ENCODE results near the gene TMEM109.

The TMEM109 gene

GRCh38 chr11:60874421-60875365 lies 39.3 kb upstream of the TMEM109 start:
- no peaks in the 10 kb centered on the region for H3K27me3 Mint-ChIP-seq
- H3K27ac Mint-ChIP-seq, result no peak overlapping the region
- H3K36me3 Mint-ChIP-seq, result no peaks in the 10 kb centered on the region
- no peak overlapping the region for H3K4me3 Mint-ChIP-seq
- peaks cover 36% of the 10 kb centered on the region for H3K4me1 Mint-ChIP-seq (ENCODE audit: low read depth)
- H3K9me3 Mint-ChIP-seq (ENCODE audit: low read depth), result no peaks in the 10 kb centered on the region

GRCh38 chr11:60875366-60876167 lies 38.4 kb upstream of the TMEM109 start:
- H3K27me3 Mint-ChIP-seq, result no peaks in the 10 kb centered on the region
- peaks cover 28% of the 10 kb centered on the region for H3K4me1 Mint-ChIP-seq (ENCODE audit: low read depth)
- H3K4me3 Mint-ChIP-seq, result no peak overlapping the region
- H3K9me3 Mint-ChIP-seq (ENCODE audit: low read depth), result no peaks in the 10 kb centered on the region
- H3K36me3 Mint-ChIP-seq, result no peaks in the 10 kb centered on the region
- no peak overlapping the region for H3K27ac Mint-ChIP-seq

GRCh38 chr11:60876168-60876485 lies 37.8 kb upstream of the TMEM109 start:
- H3K4me3 Mint-ChIP-seq, result no peak overlapping the region
- no peaks in the 10 kb centered on the region for H3K9me3 Mint-ChIP-seq (ENCODE audit: low read depth)
- H3K4me1 Mint-ChIP-seq (ENCODE audit: low read depth), result peaks cover 23% of the 10 kb centered on the region
- H3K27me3 Mint-ChIP-seq, result no peaks in the 10 kb centered on the region
- no peaks in the 10 kb centered on the region for H3K36me3 Mint-ChIP-seq
- no peak overlapping the region for H3K27ac Mint-ChIP-seq

DNA sequence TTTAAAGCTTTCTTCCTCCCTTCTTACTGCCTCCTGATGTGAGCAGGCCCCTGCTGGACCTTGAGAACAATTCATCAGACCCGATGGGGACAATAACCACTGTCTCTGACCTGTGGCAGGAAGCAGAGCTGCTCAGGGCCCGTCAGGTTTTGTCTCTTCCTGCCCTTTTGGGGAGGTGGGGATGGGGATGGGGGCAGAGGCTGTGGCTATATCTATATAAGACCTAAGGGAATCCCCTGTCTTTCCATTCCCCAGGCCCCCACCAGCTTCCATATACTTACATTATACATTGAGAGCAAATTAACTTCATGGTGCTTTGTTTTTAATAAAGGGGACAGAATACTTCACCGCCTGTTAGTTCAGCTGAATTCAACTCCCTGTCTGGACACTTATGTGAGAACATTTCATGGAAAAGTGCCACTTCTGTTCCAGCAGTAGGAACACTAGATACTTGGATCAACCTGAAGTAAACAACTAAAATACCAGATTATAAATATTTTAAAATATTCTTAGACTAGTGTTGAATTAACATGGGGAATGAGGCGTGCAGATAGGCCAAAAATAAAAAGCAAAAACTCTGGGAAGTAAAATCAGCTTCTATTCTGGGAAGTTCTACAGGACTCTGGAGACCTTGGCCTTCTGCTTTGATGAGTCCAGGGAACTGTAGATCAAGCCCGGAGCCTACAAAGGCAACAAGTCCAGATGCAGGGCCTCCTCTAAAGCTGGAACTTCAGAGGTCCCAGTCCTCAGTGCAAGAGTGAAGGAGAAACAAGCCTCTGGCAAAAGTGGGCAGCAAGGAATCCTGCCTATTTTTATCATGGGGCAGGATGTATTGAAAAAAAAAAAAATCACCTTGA lies 35.5 kb upstream of the TMEM109 start:
- Mint-ChIP-seq H3K4me3 (no peak overlapping the region), H3K36me3 (no peaks in the 10 kb centered on the region), H3K9me3 (ENCODE audit: low read depth) (no peaks in the 10 kb centered on the region)

GRCh38 chr11:60879104-60879503 lies 34.9 kb upstream of the TMEM109 start:
- no peak overlapping the region for H3K4me3 Mint-ChIP-seq
- H3K27me3 Mint-ChIP-seq, result no peaks in the 10 kb centered on the region
- no peaks in the 10 kb centered on the region for H3K9me3 Mint-ChIP-seq (ENCODE audit: low read depth)
- no peaks in the 10 kb centered on the region for H3K36me3 Mint-ChIP-seq
- no peaks in the 10 kb centered on the region for H3K4me1 Mint-ChIP-seq (ENCODE audit: low read depth)
- no peak overlapping the region for H3K27ac Mint-ChIP-seq

More for the DNA sequence above, 35.5 kb upstream of the TMEM109 start:
- Mint-ChIP-seq H3K4me1 (ENCODE audit: low read depth) (peaks cover 3% of the 10 kb centered on the region), H3K27me3 (no peaks in the 10 kb centered on the region), H3K27ac (no peak overlapping the region)

- Mint-ChIP-seq H3K27me3 (no peaks in the 10 kb centered on the region), H3K27ac (no peak overlapping the region), H3K4me3 (no peak overlapping the region), H3K36me3 (no peaks in the 10 kb centered on the region), H3K9me3 (ENCODE audit: low read depth) (no peaks in the 10 kb centered on the region), H3K4me1 (ENCODE audit: low read depth) (no peaks in the 10 kb centered on the region)
These were observed 33.9 kb upstream of the TMEM109 start for GRCh38 chr11:60879971-60880588.

- H3K4me3 Mint-ChIP-seq, result no peak overlapping the region
- no peaks in the 10 kb centered on the region for H3K9me3 Mint-ChIP-seq (ENCODE audit: low read depth)
- no peaks in the 10 kb centered on the region for H3K4me1 Mint-ChIP-seq (ENCODE audit: low read depth)
- H3K36me3 Mint-ChIP-seq, result no peaks in the 10 kb centered on the region
- H3K27ac Mint-ChIP-seq, result no peak overlapping the region
- no peaks in the 10 kb centered on the region for H3K27me3 Mint-ChIP-seq
These were observed 33.2 kb upstream of the TMEM109 start for GRCh38 chr11:60880643-60881282.

DNA sequence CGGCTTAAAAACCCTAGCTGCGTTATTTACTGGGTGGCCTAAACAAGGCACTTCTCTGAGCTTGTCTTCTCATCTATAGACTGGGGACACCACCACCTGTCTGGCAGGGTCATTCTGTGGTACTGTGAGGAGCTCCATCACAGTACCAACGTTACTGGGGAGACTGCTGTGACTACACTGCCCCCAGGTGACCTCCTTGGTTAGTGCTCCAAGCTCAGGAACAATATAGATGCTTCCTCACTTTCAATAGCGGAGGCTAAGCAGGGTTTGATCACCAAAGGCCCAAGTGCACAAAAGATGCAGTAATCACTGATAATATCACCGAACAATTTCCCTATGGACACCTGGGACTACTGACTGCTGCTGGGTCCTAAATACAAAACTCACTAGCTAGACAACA lies 26.4 kb upstream of the TMEM109 start:
- peaks cover 2% of the 10 kb centered on the region for H3K36me3 Mint-ChIP-seq
- peaks cover 5% of the 10 kb centered on the region for H3K4me1 Mint-ChIP-seq (ENCODE audit: low read depth)
- H3K27me3 Mint-ChIP-seq, result no peaks in the 10 kb centered on the region
- H3K4me3 Mint-ChIP-seq, result no peak overlapping the region
- H3K9me3 Mint-ChIP-seq (ENCODE audit: low read depth), result no peaks in the 10 kb centered on the region
- no peak overlapping the region for H3K27ac Mint-ChIP-seq

DNA sequence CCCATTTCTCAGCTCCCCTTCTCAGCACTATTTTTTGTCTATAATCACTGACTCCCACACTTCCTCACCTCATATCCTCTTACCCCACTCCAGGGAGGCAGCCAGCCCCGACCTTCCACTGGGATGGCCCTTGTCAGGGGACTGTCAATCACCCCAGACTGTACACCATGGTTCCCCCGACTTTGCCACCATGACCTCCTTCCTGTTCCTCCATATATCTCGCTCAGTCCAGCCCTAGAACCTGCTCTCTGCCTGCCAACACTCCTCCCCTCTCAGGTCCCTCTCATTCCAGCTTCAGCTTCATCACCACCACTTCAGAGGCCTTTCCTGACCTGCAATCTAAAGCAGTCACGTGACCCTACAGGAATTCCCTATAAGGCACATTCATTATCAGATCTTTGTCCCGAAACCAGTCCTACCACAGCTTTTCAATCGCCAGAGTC lies 24.1 kb upstream of the TMEM109 start:
- H3K27me3 Mint-ChIP-seq, result no peaks in the 10 kb centered on the region
- peaks cover 5% of the 10 kb centered on the region for H3K4me1 Mint-ChIP-seq (ENCODE audit: low read depth)
- no peak overlapping the region for H3K4me3 Mint-ChIP-seq
- H3K36me3 Mint-ChIP-seq, result peaks cover 2% of the 10 kb centered on the region
- peak overlapping the region; percentile 1 for H3K27ac Mint-ChIP-seq
- no peaks in the 10 kb centered on the region for H3K9me3 Mint-ChIP-seq (ENCODE audit: low read depth)

GRCh38 chr11:60890696-60891095 lies 23.3 kb upstream of the TMEM109 start:
- Mint-ChIP-seq H3K9me3 (ENCODE audit: low read depth) (no peaks in the 10 kb centered on the region), H3K4me1 (ENCODE audit: low read depth) (peaks cover 5% of the 10 kb centered on the region), H3K36me3 (peaks cover 2% of the 10 kb centered on the region), H3K27me3 (no peaks in the 10 kb centered on the region), H3K27ac (no peak overlapping the region), H3K4me3 (no peak overlapping the region)

GRCh38 chr11:60891103-60891741 lies 22.7 kb upstream of the TMEM109 start:
- Mint-ChIP-seq H3K9me3 (ENCODE audit: low read depth) (no peaks in the 10 kb centered on the region), H3K27me3 (no peaks in the 10 kb centered on the region), H3K36me3 (no peaks in the 10 kb centered on the region), H3K4me3 (no peak overlapping the region), H3K4me1 (ENCODE audit: low read depth) (peaks cover 5% of the 10 kb centered on the region), H3K27ac (no peak overlapping the region)

DNA sequence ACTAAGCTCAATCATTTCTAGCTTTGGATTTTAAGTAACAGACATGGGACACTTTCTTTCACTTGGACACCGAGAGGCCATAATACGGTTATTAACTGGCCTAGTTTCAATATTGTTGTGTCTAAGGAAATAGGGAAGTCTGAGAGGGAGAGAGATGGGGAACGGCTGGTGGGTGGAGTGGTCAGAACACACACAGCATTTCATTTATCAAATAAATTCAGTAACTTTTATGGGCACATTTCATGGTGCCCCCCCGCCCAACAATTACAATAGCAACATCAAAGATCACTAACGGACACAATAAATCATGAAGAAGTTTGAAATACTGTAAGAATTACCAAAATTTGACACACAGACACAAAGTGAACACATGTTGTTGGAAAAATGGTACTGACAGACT lies 18.3 kb upstream of the TMEM109 start:
- H3K27ac Mint-ChIP-seq, result peak overlapping the region; percentile 12
- H3K4me3 Mint-ChIP-seq, result no peak overlapping the region

DNA sequence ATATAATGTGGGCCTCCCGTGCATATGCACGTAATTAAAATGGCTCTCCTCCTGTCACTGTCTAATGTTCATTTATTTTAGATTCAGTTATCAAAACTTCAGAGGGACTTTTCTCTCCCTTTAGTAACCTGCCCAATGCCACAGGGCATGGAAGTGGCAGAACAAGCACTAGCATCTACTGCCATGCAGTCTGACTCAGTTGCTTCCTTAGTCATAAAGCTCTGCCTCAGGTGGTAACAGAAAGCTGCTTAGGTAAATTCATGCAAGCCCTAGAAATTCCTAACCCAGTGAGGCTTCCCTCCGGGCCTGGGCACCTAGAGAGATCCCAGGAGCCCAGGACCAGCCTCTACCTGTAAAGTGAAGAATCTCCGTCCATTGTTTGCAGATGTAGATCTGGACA lies 16.5 kb upstream of the TMEM109 start:
- H3K9me3 Mint-ChIP-seq (ENCODE audit: low read depth), result no peaks in the 10 kb centered on the region
- no peak overlapping the region for H3K4me3 Mint-ChIP-seq
- H3K36me3 Mint-ChIP-seq, result peaks cover 4% of the 10 kb centered on the region
- no peak overlapping the region for H3K27ac Mint-ChIP-seq
- peaks cover 4% of the 10 kb centered on the region for H3K4me1 Mint-ChIP-seq (ENCODE audit: low read depth)
- H3K27me3 Mint-ChIP-seq, result no peaks in the 10 kb centered on the region

More for the DNA sequence above, 18.3 kb upstream of the TMEM109 start:
- Mint-ChIP-seq H3K4me1 (ENCODE audit: low read depth) (peaks cover 3% of the 10 kb centered on the region), H3K27me3 (no peaks in the 10 kb centered on the region), H3K36me3 (peaks cover 2% of the 10 kb centered on the region), H3K9me3 (ENCODE audit: low read depth) (no peaks in the 10 kb centered on the region)

All from activated naive CD8-positive, alpha-beta T cell (primary cell).